AG10803 (cell line): Measurements from ENCODE around the gene CEP57L1.

ENCODE experiments used
- DNase-seq: peaks from one replicate; pipeline ENCODE4 v3.0.0; 2010; ENCODE audit warnings: low read depth
- H3K4me3 ChIP-seq: 2 replicates; pipeline ENCODE4 v1.5.1; 2011; ENCODE audit warnings: mild to moderate bottlenecking, low read length, control low read depth
- CTCF ChIP-seq: conservative IDR thresholded peaks from 2 replicates; pipeline ENCODE4 v1.5.1; 2011; ENCODE audit warnings: mild to moderate bottlenecking, low read length, control low read depth, inconsistent platforms

CEP57L1 gene

DNA sequence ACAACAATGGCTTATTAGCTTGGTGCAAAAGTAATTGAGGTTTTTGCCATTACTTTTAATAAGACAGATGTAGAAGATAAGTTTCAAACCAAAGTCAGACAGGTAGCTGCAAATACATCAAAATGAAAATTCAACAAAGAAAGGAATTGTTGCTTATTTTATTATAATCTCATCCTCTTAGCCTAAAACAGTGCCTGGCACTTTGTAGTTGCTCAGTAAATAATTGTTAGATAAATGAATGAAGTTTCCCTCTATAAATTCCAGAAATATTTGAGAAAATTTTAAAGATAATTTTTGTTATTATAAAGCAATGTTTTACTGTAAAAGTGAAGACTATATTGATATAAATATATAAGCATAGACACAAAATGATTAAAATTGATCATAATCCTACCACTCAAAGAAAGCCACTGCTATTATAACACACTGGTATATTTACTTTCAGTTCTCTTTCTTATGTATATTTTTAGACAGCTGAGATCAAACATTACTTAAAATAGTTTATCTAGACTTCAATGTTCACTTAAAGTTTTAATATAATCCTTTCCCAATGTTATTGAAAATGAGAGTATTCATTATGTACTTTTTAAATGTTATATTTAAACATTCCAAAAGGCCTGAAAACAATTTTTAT, 43.2 kb upstream of the CEP57L1 start:
- no peak for TF ChIP-seq CTCF
- no peak for DNase-seq

GRCh38 chr6:109052852-109053251, 42.5 kb upstream of the CEP57L1 start:
- DNase-seq: no peak
- no peak for TF ChIP-seq CTCF
- no peak overlapping the region for H3K4me3 ChIP-seq

More for the DNA sequence above, 43.2 kb upstream of the CEP57L1 start:
- H3K4me3 ChIP-seq: no peak overlapping the region

- H3K4me3 ChIP-seq: no peak overlapping the region
- peak; percentile 29 for DNase-seq
- TF ChIP-seq CTCF: no peak
Observed at GRCh38 chr6:109053336-109053735, 42.0 kb upstream of the CEP57L1 start.

DNA sequence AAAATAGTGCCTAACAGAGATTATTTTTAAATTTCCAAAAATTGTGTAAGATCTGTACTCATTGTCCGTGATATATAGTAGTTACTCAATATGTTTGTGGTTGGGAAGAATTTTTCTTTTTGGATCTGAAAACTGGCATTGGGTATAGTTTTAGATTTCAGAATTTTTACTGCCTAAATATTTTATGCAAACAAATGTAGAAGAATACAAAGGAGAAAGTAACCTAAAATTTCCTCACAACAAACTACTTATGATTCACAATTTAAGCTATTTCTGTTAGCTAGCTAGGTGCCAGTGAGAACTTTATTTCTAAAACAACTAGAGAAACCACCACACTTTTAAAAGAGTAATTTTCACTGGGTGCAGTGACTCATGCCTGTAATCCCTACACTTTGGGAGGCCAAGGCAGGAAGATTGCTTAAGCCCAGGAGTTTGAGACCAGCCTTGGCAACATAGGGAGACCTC, 39.5 kb upstream of the CEP57L1 start:
- DNase-seq: peak; percentile 78
- no peak for TF ChIP-seq CTCF
- H3K4me3 ChIP-seq: no peak overlapping the region

- DNase-seq: no peak
- TF ChIP-seq CTCF: no peak
- H3K4me3 ChIP-seq: no peak overlapping the region
Observed at GRCh38 chr6:109056661-109057060, 38.6 kb upstream of the CEP57L1 start.

- TF ChIP-seq CTCF: no peak
- DNase-seq: no peak
- H3K4me3 ChIP-seq: no peak overlapping the region
Observed at GRCh38 chr6:109058620-109059019, 36.7 kb upstream of the CEP57L1 start.

DNA sequence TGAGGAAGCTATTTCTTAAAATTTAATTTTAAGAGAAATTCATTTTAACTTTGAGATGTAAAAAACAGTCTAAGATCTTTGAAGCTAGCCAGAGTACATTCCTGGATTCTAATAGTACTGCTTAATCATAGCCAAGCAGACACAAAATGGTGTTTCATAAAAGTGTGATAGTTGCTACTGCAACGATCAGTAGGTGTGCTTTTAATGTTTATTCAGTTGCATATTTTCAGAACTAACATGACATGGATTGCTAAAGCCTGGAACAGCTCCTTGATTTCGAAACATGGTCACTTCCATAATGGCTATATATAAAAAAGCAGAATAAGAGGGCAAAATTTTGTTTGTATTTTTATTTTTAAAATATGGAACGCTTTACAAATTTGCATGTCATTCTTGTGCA, 36.2 kb upstream of the CEP57L1 start:
- no peak for TF ChIP-seq CTCF
- peak; percentile 31 for DNase-seq
- H3K4me3 ChIP-seq: no peak overlapping the region
